Measurements from ENCODE around the gene SELENON. TPM values are rescaled to one million over a fixed set of nuclear protein-coding genes. Genes with fewer than 3 reads are reported as not detected.

The SELENON gene
- polyA plus RNA-seq, 3 donors from 2014 or later = 0.79 to 1.6 (median 0.90) TPM

DNA sequence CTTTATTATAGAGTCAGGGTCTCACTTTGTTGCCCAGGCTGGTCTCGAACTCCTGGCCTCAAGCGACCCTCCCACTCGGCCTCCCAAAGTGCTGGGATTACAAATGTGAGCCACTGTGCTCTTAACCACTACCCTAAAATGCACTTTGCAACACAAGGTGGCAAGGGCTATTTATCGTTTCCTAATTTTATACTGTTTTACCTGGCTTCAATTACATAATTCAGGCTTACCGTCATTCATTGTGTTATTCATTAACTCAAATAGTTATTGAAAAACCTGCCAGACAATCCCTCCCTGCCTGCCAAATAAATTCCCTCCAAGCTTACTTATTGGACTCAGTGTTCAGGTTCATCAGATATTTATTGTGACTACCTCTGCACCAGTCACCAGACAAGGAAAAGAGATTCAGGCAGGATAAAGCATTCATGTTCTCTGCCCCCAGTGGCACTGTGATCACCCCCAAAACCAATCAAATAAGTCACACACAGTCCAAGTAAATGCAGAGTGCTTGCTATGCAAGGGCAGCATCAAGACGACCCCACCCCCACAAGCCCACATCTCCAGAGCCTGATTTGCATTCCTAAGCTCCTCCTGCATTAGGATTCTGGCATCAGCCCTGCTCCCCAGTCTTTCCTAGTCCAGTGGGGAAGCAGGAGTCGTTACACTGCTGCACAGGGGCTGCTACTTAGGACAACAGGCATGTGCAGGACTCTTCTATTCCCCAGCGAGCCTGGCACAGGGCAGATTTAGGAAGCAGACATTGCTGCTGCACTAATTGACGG is 67.4 kb downstream of the SELENON start:
- no peaks in the 10 kb centered on the region for H3K4me1 Mint-ChIP-seq
- H3K27me3 Mint-ChIP-seq (ENCODE audit: low read depth in 3 of 3) = peaks cover 0 to 2% (median 2%) of the 10 kb centered on the region in 3 donors
- DNase-seq = no peak
- no peak overlapping the region for H3K4me3 Mint-ChIP-seq
- H3K9me3 Mint-ChIP-seq = no peaks in the 10 kb centered on the region
- H3K27ac Mint-ChIP-seq = no peak overlapping the region
- no peaks in the 10 kb centered on the region for H3K36me3 Mint-ChIP-seq

Other genes starting within 250 kb of the SELENON start
- gene MAN1C1, start 183.4 kb upstream of the SELENON start, polyA plus RNA-seq = 1 to 10 TPM in 2 of 3 donors, under 1 TPM in 1; 0.48 to 2.8 (median 1.2) TPM
- gene MTFR1L, start 19.8 kb downstream of the SELENON start, polyA plus RNA-seq = 10 to 100 TPM; 36.0 to 66.5 (median 43.5) TPM
- under 1 TPM in 2 of 3 donors, not detected in 1; 0.31 to 0.37 TPM for gene AUNIP, start 59.3 kb downstream of the SELENON start, polyA plus RNA-seq
- under 1 TPM in 2 of 3 donors, not detected in 1; 0.32 to 0.35 TPM for gene PAQR7, start 75.5 kb downstream of the SELENON start, polyA plus RNA-seq
- 100 to 1,000 TPM; 135 to 156 (median 138) TPM for gene STMN1, start 106.2 kb downstream of the SELENON start, polyA plus RNA-seq
- 10 to 100 TPM; 35.6 to 65.0 (median 37.9) TPM for gene PAFAH2, start 197.9 kb downstream of the SELENON start, polyA plus RNA-seq
- not detected for gene EXTL1, start 221.6 kb downstream of the SELENON start, polyA plus RNA-seq
- not detected for gene SLC30A2, start 245.9 kb downstream of the SELENON start, polyA plus RNA-seq

Measured in immature natural killer cell (primary cell).